Midbrain (tissue), 1 donor: Measurements from ENCODE around the gene WNT8B.

ENCODE experiments used
- DNase-seq: peaks from one replicate; lab custom pipeline; 2025; lab: John Stamatoyannopoulos, UW

The WNT8B gene

DNA sequence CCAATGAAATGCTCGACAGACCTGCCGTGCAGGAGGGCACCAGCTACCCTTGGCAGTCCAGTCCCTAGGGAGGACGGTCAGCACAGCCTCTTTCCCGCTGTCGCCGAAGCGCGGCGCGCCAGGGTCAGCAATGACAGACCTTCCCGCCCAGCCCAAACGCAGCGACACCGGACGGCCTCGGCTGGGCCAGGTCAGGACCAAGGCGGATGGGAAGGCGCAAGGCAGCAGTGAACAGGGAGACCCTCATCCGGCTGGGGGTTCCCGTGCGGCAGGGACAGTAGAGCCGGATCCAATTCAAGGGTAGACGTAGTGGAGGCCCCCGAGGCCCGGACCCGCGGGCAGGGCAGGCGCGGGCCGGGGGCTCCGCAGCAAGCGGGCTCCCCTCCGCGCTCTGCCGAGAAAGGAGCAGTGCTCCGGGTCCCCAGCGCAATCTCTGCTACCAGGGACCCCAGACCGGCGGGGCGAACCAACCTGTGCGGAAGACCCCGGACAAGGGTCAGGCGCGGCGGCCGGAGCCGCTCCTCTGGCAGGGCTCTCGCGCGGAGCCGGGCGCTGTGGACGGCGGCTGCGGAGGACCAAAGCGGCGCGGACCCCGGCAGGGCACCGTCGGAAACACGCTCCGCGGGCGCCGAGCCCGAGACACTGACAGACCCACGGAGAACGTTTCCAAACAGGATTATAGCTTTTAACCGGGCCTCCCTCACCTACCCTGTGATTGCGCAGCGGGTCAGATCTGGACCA, 56.7 kb downstream of the WNT8B start, which contains the start of gene SEC31B:
TSS of gene SEC31B (minus strand) at position 551 of the 741 bp plus-strand sequence. CDS start 2,909 bp downstream, outside the sequence.
- peak; percentile 53 for DNase-seq

DNA sequence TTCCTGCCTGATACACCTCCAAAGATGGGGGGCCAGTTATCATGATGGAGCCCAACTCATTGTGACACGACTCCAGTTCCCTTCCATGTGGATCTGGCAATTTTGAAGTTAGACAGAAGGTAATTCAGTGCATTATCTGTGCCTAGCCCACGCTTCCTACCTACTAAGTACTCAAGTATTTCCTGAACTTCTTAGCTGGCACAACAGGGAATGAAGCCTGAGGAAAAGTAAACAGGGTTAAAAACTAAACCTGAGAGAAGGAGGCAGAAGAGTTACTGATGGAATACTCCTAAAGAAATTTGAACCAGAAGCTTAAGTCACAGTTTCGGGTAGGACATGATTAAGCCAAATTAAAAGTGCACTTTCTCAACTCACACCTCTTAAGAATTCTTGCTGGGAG, 58.0 kb downstream of the WNT8B start:
- DNase-seq, result no peak

DNA sequence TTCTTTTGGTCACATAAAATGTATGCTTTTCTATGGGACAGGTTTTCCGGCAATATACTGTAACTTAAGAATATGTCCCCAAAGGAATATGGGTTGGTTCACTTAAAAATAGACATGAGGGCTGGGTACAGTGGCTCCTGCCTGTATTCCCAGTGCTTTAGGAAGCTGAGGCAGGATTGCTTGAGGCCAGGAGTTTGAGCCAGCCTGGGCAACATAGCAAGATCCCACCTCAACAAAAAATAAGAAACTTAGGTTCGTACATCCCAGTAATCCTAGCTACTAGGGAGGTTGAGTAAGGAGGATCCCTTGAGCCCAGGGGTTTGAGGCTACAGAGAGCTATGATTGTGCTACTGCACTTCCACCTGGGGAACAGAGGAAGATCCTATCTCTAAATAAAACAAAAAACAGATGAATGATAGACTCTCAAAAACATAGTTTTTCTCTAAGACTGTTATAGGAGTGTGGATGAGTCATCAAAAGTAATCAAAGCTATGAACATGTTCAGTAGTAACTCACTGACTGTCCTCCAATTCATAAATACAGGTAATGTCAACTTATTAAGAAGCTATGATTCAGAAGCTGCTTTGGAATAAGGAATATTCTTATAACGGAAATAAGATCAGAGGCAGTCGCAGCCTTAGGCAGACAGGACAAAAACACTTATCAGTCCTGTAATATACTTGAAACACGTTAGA, 59.4 kb downstream of the WNT8B start:
- DNase-seq, result no peak

DNA sequence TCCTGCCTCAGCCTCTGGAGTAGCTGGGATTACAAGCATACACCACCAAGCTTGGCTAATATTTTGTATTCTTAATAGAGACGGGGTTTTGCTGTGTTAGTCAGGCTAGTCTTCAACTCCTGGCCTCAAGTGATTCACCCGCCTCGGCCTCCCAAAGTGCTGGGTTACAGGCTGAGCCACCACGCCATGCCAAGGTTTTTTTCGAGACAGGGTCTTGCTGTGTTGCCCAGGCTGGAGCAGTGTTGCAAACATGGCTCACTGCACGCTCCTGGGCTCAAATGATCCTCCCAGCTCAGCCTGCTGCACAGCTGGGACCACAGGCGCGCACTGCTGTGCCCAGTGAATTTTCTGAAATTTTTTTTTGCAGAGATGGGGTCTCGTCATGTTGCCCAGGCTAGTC, 60.1 kb downstream of the WNT8B start:
- DNase-seq, result no peak

DNA sequence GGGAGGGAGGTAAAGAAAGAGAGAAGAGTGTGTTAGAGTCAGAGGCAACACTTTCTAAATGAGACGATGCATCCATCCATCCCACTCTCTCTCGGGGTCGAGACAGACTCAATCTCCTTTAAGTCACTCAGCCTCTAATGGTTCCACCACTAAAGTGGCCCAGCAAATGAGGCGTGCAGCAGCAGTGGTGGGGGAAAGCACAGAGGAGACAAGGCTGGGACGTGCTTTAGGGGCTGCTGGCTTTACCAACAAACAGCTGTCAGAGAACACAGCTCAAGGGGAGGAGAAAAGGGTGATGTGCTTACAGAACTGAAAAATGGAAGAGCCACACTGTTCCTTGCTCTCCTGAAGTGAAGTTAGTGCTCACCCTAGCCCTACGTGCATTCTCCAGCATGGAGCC, 61.4 kb downstream of the WNT8B start:
- no peak for DNase-seq

DNA sequence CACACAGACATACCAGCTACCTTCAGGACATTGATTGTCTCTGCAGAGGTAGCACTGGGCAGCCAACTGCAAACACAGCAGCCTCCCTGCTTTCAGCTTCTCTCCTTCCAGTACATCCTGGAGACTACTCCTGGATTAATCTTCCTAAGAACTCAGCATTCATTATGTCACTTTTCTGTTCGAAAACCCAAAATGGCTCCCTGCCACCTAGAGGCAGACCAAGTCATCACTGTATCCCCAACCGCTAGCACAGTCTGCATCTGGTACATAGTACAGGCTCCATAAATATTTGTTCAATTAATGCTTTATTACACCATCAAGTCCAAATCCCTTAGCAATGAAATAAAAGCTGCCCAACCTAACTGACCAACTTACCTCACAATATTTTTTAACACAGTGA, 61.8 kb downstream of the WNT8B start:
- no peak for DNase-seq

DNA sequence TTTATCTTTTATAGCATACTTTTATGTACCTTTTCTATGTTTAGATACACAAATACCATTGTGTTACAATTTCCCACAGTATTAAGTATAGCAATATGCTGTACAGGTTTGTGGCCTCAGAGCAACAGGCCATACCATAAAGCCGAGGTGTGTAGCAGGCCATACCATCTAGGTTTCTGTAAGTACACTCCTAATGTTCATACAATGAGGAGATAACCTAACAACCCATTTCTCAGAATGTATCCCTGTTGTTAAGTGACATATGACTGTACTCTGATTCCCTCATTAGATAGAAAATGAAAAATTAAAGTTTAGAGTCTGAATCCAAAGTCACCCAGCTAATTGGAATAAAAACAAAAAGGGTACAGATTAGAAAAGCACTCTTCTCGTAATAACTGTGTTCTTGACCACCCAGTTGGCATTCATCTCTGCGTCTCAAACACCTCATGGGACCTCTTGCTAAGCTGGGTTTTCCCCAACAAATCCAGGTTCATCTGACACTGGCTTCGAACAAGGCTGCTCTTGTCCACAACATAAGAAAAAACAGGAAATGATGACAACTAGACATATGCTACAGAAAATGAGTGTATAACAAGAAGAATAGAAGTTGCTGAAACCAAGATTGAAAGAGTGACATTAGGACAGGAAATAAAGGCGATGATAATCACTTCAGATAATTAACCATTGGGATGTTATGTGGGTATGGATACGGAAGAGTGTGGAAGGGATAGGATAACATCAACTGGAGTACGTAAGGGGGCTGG, 65.5 kb downstream of the WNT8B start:
- DNase-seq, result no peak

DNA sequence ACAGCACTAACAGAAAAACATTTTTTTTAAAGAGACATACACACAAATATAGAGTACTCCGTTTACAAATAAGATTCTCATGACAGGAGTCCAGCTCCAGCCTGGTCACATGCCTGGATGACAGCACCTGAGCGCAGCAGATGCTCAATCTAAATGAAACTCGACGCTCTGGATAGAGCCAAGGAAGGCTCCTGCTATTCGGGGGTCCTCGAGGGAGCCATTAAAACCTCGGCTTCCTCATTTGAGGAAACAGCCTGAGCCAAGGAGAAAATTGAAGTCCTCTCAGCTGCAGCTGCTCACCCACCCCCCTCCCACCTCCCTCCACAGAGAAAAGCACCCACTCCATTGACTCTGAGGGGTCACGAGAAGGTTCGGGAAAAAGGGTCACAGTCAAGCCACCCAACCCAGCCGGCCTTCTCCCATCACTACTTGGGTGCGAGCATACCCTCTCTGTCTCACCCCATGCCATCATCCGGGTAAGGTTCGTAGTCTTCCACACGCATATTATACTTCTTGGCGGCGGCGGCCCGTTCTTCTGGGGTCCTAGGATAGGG, 66.2 kb downstream of the WNT8B start:
- DNase-seq, result no peak

DNA sequence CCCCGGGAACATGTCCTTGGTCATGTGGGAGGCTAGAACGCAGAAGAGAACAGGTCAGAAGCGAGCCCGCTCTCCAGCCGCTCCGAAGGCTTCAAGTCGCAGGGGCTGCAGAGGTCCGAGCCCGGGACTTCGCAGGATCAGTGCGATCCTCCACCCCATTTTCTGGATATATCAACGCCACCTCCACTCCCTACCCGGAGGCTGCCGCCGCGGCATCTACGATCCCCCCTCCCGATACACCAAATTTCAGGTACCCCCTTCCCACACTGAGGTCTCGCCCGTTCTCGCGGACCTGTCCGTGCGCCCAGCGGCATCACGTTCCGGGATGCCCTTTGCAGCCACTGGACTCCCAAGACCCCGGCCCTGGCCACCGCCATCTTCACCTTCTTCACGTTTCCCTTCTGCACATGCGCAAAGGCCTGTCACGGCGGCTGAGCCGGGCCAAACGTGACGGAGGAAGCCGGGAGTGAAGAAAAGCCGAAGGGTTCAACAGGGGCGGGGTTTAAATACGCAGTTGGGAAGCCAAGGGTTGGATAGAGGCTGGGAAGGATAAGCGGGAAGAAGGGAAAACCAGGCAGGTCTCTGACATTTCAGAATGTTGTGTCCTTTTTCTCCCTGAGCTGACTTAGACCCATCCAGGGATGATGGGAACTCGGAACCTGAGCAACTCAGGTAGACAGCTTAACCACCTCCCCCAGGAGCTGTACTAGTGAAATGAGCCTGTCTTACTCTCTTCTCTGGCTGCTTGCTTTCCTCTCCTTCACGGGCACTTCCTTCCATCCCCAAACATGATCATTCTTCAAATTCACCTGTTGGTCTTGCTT, 66.9 kb downstream of the WNT8B start, which contains the start of gene NDUFB8:
TSS of gene NDUFB8 (minus strand) at position 397 of the 824 bp plus-strand sequence. CDS start at position 377, 20 bp downstream.
- DNase-seq, result peak; percentile 91

DNA sequence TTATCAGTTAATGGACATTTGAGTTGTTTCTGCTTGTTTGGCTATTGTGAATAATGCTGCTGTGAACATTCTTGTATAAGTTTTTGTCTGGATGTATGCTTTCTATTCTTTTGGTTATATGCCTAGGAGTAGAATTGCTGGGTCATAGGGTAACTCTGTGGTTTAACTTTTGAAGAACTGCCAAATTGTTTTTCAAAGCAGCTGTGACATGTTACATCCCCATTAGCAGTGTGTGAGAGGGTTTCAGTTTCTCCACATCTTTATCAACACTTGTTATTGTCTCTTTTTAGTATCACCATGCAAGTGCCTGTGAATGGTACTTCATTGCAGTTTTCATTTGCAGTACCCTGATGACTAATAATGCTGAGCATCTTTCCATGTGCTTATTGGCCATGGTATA, 69.0 kb downstream of the WNT8B start:
- DNase-seq, result no peak
